Stimulated activated CD4-positive, alpha-beta T cell treated with anti-CD3 and anti-CD28 coated beads, Interleukin-1b, Interleukin-23, amount 100 ng/mL, for 1 hour (primary cell): ENCODE measurements around the gene LEMD1.

Source experiments
- DNase-seq, 2 donors: peaks; one replicate each; pipeline ENCODE4 v3.0.0-alpha.2; 2020; ENCODE audit warnings: low read depth in 2 of 2

The LEMD1 gene

GRCh38 chr1:205332015-205332791 lies 89.7 kb downstream of the LEMD1 start:
- DNase-seq, result no peak
